K562 (cell line): ENCODE data around the gene WASL. TPM values are rescaled to one million over a fixed set of nuclear protein-coding genes. Genes with fewer than 3 reads are reported as not detected.
A peak's percentile ranks its signal among the peaks of the same experiment; 100 is the strongest.

Source experiments
- ATAC-seq: fragments of 200-7000 bp; cut with Tn5 transposase; 3 replicates; pipeline ENCODE4 v1.9.1; 2020; ENCODE audit warnings: moderate library complexity
- BruUV-seq: library from RNA; stranded (reverse); fragments of 400-500 nt; replicated peaks from 2 replicates; lab custom pipeline; 2021; lab: Mats Ljungman, UMichigan
- CTCF ChIA-PET: fragments of 300-600 bp; formaldehyde crosslinking; extraction: SDS; loops from one replicate; lab custom pipeline; 2021; ENCODE audit warnings: low intra/inter-chr PET ratio; lab: Yijun Ruan, JAX
- POLR2A ChIA-PET: fragments of 300-600, 350-650 bp; sonication (Branson Sonifier 250); formaldehyde crosslinking; extraction: SDS; loops from one replicate; lab custom pipeline; 2021; ENCODE audit warnings: antibody characterized with exemption, inconsistent platforms; lab: Yijun Ruan, JAX
- DNase-seq, 4 experiments: peaks; one replicate each; pipeline versions ENCODE4 v3.0.0 to v3.0.0-alpha.2; 2011 to 2018; ENCODE audit warnings: low spot score in 3 of 4, mixed read lengths in 3 of 4; ENCODE audit errors: extremely low read depth in 1 of 4
- FAIRE-seq: peaks from 2 replicates; lab custom pipeline; 2011; peaks lifted over from hg19 to GRCh38; lab: Jason Lieb, UNC
- H2AFZ ChIP-seq: 2 replicates; pipeline ENCODE4 v1.6.0; 2011; ENCODE audit warnings: low read depth, low read length, control low read depth, inconsistent platforms
- H3K27ac ChIP-seq: fragments of 200-600 bp; 3 replicates; pipeline ENCODE4 v1.8.0; 2011; ENCODE audit warnings: low read depth, mild to moderate bottlenecking, control low read depth, inconsistent platforms, low read length, moderate library complexity, mixed read lengths; ENCODE audit errors: extremely low read depth
- H3K27me3 ChIP-seq, 2 experiments: fragments of 300-600 bp in 1 of 2; 2 replicates in 1 of 2; 3 replicates in 1 of 2; pipeline versions ENCODE4 v1.6.0 to v1.8.0; 2011; ENCODE audit warnings: inconsistent platforms in 2 of 2, low read length in 2 of 2, mild to moderate bottlenecking in 1 of 2, mixed read lengths in 1 of 2, moderate library complexity in 1 of 2; ENCODE audit not compliant: control insufficient read depth in 2 of 2, insufficient read depth in 2 of 2
- H3K36me3 ChIP-seq: fragments of 300-600 bp; 3 replicates; pipeline ENCODE4 v1.8.0; 2011; ENCODE audit warnings: mild to moderate bottlenecking, low read length, inconsistent platforms; ENCODE audit not compliant: control insufficient read depth, insufficient read depth
- H3K4me1 ChIP-seq, 2 experiments: fragments of 200-600 bp in 1 of 2; replicated peaks in 1 of 2; 2 replicates in 1 of 2; 3 replicates in 1 of 2; pipeline versions ENCODE4 v1.5.1 to v1.8.0; 2011; ENCODE audit warnings: inconsistent platforms in 2 of 2, low read length in 2 of 2, mild to moderate bottlenecking in 1 of 2, mixed read lengths in 1 of 2, moderate library complexity in 1 of 2; ENCODE audit not compliant: control insufficient read depth in 2 of 2, insufficient read depth in 2 of 2
- H3K4me2 ChIP-seq: 2 replicates; pipeline ENCODE4 v1.6.1; 2011; ENCODE audit warnings: low read length, control low read depth, inconsistent platforms, mixed read lengths; ENCODE audit not compliant: insufficient read depth
- H3K4me3 ChIP-seq: fragments of 200-600 bp; sonication (generic), shearing (Covaris generic); 2 replicates; pipeline ENCODE4 v1.5.1; 2016; ENCODE audit warnings: control low read depth, inconsistent platforms
- H3K79me2 ChIP-seq: fragments of 200-600 bp; 3 replicates; pipeline ENCODE4 v1.8.0; 2011; ENCODE audit warnings: low read length, inconsistent platforms; ENCODE audit not compliant: control insufficient read depth, insufficient read depth
- H3K9ac ChIP-seq, 2 experiments: 2 replicates each; pipeline versions ENCODE4 v1.6.0 to v1.6.1; 2011; ENCODE audit warnings: low read depth in 2 of 2, low read length in 2 of 2, control low read depth in 1 of 2, inconsistent platforms in 1 of 2, mild to moderate bottlenecking in 1 of 2, mixed read lengths in 1 of 2; ENCODE audit not compliant: insufficient read depth in 1 of 2
- H3K9me1 ChIP-seq: one replicate; pipeline ENCODE4 v1.6.0; 2011; ENCODE audit warnings: inconsistent platforms, mild to moderate bottlenecking, low read length, moderate library complexity; ENCODE audit not compliant: control insufficient read depth, insufficient read depth
- H3K9me3 ChIP-seq: replicated peaks from 2 replicates; pipeline ENCODE4 v1.5.1; 2011; ENCODE audit warnings: low read depth, low read length, inconsistent platforms; ENCODE audit not compliant: control insufficient read depth, insufficient read depth
- H4K20me1 ChIP-seq: replicated peaks from 2 replicates; pipeline ENCODE4 v1.6.1; 2011; ENCODE audit warnings: low read length, inconsistent platforms, mixed read lengths; ENCODE audit not compliant: control insufficient read depth, insufficient read depth
- C11orf30 ChIP-seq: fragments of 450-650 bp; IDR thresholded peaks from 2 replicates; pipeline ENCODE4 v1.6.1; 2016; ENCODE audit warnings: low read depth, mild to moderate bottlenecking
- SMARCE1 ChIP-seq: fragments of 450-650 bp; IDR thresholded peaks from 2 replicates; pipeline ENCODE4 v1.7.1; 2016; ENCODE audit warnings: mild to moderate bottlenecking
- ZNF316 ChIP-seq: fragments of 450-650 bp; IDR thresholded peaks from 2 replicates; pipeline ENCODE4 v1.6.1; 2016
- ZNF318 ChIP-seq, 2 experiments: fragments of 450-650 bp; IDR thresholded peaks; 2 replicates each; pipeline ENCODE4 v1.6.1; 2016; ENCODE audit warnings: mild to moderate bottlenecking in 2 of 2, borderline replicate concordance in 1 of 2, low read depth in 1 of 2, moderate library complexity in 1 of 2
- WGBS: fragments of 100-300 bp; shearing (Covaris generic); methylation state at CpG from one replicate; pipeline ENCODE4 v1.1.6; 2016; ENCODE audit warnings: low coverage, mixed read lengths; ENCODE audit not compliant: insufficient coverage; ENCODE audit errors: missing lambda C conversion rate; 5-methylcytosine and 5-hydroxymethylcytosine counted together
- in situ Hi-C: fragments of 300-500 bp; cut with MboI; formaldehyde crosslinking; loops from 4 replicates; pipeline ENCODE4 v1.15.0; 2018; ENCODE audit warnings: inconsistent platforms, mixed read lengths
- intact Hi-C: fragments of 100-400 bp; cut with micrococcal nuclease; formaldehyde crosslinking; loops from 2 replicates; pipeline ENCODE4 v1.14.2; 2022
- polyA plus RNA-seq, 8 experiments: library from polyadenylated mRNA; depleted of rRNA in 4 of 8; stranded (reverse) in 5 of 8; unstranded in 3 of 8; fragments of >200 nt; fragmentation: Nextera tagmentation in 2 of 8; fragmentation: Illumina TruSeq in 1 of 8; extraction: Ambion mirVana in 2 of 8; extraction: Trizol in 1 of 8; gene quantifications; 2 replicates each; pipeline versions ENCODE4 v1.2.1 to v1.2.3, GENCODE V29; 2011 to 2014; ENCODE audit warnings: inconsistent platforms in 1 of 8, missing spikeins in 1 of 8
- total RNA-seq, 7 experiments: library from RNA; depleted of rRNA in 6 of 7; stranded (reverse); fragments of >200 nt in 6 of 7; fragmentation: Illumina TruSeq in 2 of 7; extraction: Trizol in 2 of 7; gene quantifications; 2 replicates each; pipeline versions ENCODE4 v1.2.1 to v1.2.3, GENCODE V29; 2011 to 2021; ENCODE audit warnings: low replicate concordance in 1 of 7

The WASL gene
- total and polyA plus RNA-seq, 9 of the 15 experiments (the other 6 are each of a cell fraction or from before 2014, with no cell fraction given) = 3.2 to 13.9 (median 8.3) TPM

GRCh38 chr7:123769371-123769770 lies 20.6 kb upstream of the WASL start:
- no peak overlapping the region for H3K9ac ChIP-seq
- intact Hi-C loops = no loop called here
- WGBS = 47% methylated on average over 3 of the region's 3 CpGs
- H3K27ac ChIP-seq = no peak overlapping the region
- H3K36me3 ChIP-seq = no peaks in the 10 kb centered on the region
- BruUV-seq = no TSS peak
- FAIRE-seq = no peak
- no peak overlapping the region for H3K4me2 ChIP-seq
- 0 out of 5 replicates have a peak, but pooled peaks cover 0 to 4% of the 10 kb centered on the region in 2 experiments for H3K4me1 ChIP-seq
- H3K79me2 ChIP-seq = no peaks in the 10 kb centered on the region
- TF ChIP-seq SMARCE1 = no peak
- TF ChIP-seq ZNF316 = 0 out of 2 replicates have a peak, but pooled peaks have one; percentile 35
- no peak for TF ChIP-seq ZNF318 (IDR thresholded peaks at IDR 0.05; ENCODE audit: borderline replicate concordance in 1 of 2, low read depth in 1 of 2)
- TF ChIP-seq C11orf30 = peak; percentile 36; the same call in 1 of the 2 replicates
- TF ChIP-seq, all 486 proteins: peak for 2
- H4K20me1 ChIP-seq = no peaks in the 10 kb centered on the region
- ATAC-seq = peak; percentile 16; the same call in 2 of the 3 replicates
- no peak overlapping the region for H3K4me3 ChIP-seq
- peak overlapping the region; percentile 41 for H2AFZ ChIP-seq
- ChIA-PET POLR2A (no interaction called here), CTCF (no interaction called here)
- DNase-seq = no peak
- no peaks in the 10 kb centered on the region for H3K9me3 ChIP-seq
- in situ Hi-C loops = no loop called here
- H3K9me1 ChIP-seq = no peaks in the 10 kb centered on the region
- peaks cover 0 to under 1% of the 10 kb centered on the region in 2 experiments; a peak in 1 of 5 replicates for H3K27me3 ChIP-seq
